ENCODE data around the gene MTOR.

MTOR gene

DNA sequence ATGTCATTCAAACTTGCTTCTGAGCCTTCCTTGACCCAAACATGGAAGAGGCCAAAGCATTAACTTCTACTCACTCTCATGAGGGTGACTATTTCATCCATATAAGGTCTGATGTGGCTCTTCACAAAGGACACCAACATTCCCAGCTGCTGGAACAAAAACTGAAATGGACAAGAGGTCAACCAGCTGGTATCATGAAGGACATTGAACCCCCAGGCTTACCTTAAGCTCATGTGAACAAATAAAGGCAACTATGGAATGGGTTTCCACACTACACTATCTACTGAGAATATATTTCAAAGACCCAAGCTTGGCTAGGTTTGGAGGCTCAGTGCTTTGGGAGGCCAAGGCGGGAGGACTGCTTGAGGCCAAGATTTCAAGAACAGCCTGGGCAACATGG is 46.3 kb downstream of the MTOR start:
- no peak for DNase-seq (ENCODE audit: low read depth)

- no peak for DNase-seq (ENCODE audit: low read depth)
These were observed 46.9 kb downstream of the MTOR start for GRCh38 chr1:11215381-11216005.

DNA sequence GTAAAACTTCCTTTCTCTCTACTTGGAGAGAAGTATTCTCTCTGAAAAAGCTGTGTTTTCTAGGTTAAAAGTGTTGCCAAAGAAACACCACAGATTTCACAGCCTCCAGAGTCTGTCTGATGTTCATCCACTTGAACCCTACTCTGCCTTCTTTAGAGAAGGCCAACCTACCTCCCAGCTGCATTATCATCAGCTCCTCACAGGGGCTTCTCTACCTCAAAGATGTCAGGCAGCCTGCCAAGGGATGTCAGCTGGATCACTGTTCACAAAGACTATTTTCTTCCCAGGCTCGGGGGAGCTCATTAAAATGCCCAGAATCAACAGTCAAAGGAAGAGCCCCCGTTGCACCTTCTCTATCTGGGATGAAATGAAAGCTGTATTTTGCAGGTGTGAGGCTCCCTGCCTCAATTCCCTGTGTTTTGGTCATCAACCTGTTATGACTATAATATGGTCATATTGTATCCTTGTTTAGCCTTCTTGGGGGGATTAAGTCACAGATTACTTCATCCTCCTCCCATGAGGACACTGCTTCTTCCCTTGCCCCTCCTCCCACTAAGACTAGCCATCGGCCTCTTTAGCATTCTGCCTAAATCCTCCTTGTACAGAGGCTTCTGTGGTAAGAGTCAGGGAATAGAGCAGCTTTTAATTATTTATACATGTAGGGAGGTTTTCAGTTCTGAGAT is 47.5 kb downstream of the MTOR start:
- no peak for DNase-seq (ENCODE audit: low read depth)

DNA sequence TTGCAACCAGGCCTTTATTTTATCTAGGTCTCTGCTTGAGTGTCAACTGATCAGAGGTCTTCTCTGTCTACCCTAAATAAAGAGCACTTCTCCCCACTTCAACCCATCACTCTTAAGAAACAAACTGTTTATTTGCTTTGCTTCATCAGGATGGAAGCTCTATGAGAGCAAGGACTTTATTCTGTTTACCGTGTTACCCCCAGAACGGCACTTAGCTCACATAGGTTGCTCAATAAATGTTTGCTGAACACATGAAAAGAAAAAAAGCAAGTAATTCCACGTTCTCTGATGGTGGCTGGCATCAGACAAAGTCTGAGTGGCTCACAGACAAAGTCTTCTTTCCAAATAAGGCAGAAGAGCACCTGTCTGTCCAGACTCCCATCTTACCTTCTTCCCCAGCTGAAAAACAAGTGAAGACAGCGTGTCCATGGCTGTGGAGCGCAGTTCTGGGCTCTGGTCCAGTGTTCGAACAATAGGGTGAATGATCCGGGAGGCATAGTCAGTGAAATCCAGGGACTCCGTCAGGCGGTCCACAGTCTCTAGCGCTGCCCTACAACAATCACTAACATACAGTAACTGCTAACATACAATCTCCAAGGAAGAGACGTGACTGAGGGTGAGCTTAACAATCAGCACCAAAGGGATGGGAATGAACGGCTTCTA is 50.3 kb downstream of the MTOR start:
- no peak for DNase-seq (ENCODE audit: low read depth)

DNA sequence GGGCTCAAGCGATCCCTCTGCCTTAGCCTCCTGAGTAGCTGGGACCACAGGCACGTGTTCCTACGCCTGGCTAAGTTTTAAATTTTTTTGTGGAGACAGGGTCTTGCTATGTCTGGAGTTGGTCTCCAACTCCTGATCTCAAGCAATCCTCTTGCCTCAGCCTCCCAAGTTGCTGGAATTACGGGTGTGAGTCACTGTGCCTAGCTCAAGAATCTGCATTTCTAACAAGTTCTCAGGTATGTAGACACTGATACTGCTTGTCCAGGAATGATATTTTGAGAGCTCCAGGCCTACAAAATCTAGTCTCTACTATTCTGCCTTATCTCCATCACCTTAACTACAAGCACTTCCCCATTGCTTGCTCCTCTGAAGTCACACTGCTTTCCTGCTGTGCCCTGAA is 50.9 kb downstream of the MTOR start:
- no peak for DNase-seq (ENCODE audit: low read depth)

GRCh38 chr1:11207898-11208611 is 54.3 kb downstream of the MTOR start:
- DNase-seq (ENCODE audit: low read depth), result no peak

DNA sequence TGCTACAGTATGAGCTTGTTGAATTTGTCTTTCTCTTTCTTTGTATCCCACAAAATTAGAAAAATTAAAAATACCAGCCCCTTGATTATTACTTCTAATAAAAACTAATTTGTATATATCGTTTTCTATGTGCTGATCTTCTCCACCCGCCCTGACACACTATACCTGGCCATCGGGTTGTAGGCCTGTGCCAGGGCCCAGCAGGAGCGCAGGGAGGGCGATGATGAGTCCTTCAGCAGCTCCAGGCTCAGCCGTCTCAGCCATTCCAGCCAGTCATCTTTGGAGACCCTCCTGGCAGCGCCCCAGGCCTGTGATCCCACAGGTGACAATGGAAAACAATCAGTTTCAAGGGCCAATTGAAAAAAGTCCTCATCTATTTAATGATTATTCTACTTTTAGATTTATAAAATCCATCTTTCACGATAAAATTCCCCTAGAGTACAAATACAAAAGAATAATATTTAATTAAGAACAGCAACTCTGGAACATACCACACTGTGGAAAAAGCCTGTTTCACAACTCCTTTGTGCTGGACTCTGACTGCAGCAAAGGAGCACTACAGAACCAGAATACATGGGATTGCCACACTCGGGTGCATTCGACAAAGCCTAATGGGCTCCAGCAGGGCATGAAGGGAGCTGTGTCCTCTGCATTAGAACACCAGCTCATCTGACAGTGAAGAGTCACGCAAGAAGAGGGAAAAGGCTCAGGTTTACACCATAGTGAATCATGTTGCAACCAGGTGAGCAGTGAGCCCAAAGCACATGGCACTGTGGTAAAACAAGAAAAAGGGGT is 57.8 kb downstream of the MTOR start:
- no peak for DNase-seq (ENCODE audit: low read depth)

DNA sequence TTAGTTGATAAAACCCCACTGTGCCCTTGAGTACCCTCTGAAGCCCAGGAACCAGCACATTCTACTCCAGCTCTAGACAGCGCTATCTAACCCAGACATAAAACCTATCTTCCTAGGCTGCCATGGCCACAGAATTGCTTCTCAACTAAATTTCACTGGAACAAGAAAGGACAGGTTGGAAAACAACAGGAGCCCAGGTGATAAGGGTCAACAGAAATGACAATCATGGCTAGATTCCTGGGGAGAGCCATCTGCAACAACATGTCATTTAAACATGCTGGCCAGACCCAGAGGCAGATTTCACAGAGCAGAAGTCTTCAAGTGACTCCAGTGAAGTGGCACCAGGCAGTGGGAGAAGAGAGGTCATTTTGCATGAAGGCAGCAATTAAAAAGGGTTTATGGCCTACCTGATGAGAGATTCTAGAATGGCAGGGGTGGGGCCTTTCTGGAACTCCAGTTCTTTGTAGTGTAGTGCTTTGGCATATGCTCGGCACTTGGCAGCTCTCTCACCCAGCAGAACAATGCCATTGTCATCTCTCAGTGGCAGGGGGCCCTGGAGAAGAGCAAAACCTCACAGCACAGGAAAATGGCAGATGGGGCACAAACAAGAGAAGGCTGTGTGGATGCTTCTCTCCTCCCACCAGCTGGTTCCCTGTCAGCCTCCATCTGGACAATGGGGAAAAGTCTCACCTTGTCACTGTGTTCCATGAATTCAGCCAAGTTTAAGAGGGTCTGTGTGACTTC is 63.3 kb downstream of the MTOR start:
- no peak for DNase-seq (ENCODE audit: low read depth)

DNA sequence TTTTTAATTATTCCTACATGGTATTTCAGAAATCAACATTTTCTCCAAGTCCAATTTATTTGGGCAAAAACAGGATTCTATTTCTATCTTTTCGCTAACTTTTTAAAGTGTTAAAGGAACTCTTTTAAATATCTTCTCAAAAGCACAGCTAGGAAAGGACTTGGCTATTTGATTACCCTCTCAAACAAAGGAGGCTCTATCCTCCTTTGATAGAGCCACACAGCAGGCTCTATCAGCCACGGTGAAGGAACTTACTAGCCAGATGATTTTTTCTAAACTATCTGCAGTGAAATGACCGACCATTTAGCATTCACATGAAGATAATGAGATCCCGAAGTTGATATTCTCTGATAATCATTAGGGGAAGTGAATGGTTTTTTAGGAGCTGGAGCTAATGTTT is 64.1 kb downstream of the MTOR start:
- no peak for DNase-seq (ENCODE audit: low read depth)

- no peak for DNase-seq (ENCODE audit: low read depth)
These were observed 65.0 kb downstream of the MTOR start for GRCh38 chr1:11197359-11197758.

GRCh38 chr1:11196945-11197344 is 65.4 kb downstream of the MTOR start:
- DNase-seq (ENCODE audit: low read depth), result no peak

GRCh38 chr1:11194407-11195176 is 67.8 kb downstream of the MTOR start:
- no peak for DNase-seq (ENCODE audit: low read depth)

- DNase-seq (ENCODE audit: low read depth), result no peak
These were observed 69.0 kb downstream of the MTOR start for GRCh38 chr1:11193376-11193775.

- DNase-seq (ENCODE audit: low read depth), result no peak
These were observed 73.4 kb downstream of the MTOR start, which contains the start of gene ANGPTL7 for GRCh38 chr1:11188858-11189451. ANGPTL7 (plus strand) TSS chr1:11189355; CDS start chr1:11189580, 225 bp downstream.

GRCh38 chr1:11188381-11188780 is 74.0 kb downstream of the MTOR start:
- no peak for DNase-seq (ENCODE audit: low read depth)

- no peak for DNase-seq (ENCODE audit: low read depth)
These were observed 74.4 kb downstream of the MTOR start for GRCh38 chr1:11187931-11188330.

- no peak for DNase-seq (ENCODE audit: low read depth)
These were observed 74.9 kb downstream of the MTOR start for GRCh38 chr1:11187494-11187893.

DNA sequence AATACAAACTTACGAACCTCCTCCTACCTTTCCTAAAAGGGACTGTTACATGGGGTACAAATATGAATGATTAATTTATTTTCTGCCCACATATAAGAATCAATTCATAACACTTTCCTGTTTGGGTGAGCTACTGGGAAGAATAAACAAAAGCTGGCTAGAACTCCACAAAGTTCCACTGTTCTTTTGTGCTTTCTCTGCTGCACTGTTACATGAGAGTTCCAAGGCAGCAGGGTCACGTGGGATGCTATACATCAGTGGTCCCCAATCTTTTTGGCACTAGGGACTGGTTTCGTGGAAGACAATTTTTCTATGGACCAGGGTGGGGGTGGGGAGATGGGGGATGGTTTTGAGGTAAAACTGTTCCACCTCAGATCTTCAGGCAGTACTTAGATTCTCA is 75.4 kb downstream of the MTOR start:
- DNase-seq (ENCODE audit: low read depth), result no peak

- DNase-seq (ENCODE audit: low read depth), result no peak
These were observed 77.4 kb downstream of the MTOR start for GRCh38 chr1:11184973-11185372.

DNA sequence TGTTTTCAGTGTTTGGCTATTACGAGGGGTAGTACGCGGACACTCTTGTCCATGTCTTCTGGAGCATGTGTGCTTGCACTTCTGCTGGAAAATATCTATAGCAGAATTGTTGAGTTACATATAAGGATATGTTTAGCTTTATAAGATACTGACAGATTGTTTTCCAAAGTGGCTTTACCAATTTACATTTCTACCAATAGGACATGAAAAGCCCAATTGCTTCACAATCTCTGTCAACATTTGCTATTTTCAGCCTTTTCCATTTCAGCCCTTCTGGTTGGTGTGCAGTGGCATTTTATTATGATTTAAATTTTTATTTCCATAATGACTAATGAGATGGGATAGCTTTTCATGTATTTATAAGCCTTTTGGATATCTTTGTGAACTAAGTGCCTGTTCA is 79.5 kb downstream of the MTOR start:
- no peak for DNase-seq (ENCODE audit: low read depth)
